ENCODE measurements around the gene MB21D2.

Gene MB21D2

DNA sequence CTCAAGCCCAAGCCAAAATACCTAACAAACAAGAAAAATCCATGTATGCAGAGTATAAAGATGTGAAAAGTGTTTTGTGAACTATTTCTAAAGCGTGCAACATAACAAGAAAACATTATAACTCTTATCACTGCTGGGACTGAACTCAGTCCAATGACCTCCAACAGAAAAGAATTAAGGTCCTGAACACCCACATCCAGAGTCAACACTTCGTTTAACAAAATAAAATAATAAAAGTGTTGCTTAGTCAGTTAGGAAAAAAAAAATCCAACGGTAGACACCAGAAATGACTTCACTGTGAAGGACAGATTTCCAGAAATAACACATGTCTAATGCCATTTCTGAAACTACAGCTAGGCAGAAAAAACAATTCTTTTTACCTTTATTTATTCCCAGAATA, 28.0 kb downstream of the MB21D2 start:
- DNase-seq: no peak

DNA sequence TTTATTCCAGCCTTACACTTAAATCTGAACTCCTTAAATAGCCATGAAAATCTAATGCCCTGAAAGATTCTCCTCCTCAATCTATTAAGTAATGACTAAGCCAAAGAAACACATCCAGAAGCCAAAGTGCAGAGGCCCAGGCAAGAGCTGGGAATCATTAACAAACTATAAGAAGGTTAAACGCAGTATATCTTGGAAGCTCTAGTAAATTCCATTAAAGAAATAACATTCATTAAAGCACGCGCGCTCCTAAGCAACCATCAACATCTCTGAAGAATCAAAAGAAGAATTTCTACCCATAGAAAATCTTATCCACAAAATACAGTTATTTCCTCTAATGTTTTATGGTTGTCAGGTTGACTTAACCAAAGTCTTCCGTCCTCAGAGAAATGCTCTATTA, 29.5 kb downstream of the MB21D2 start:
- DNase-seq: no peak

DNA sequence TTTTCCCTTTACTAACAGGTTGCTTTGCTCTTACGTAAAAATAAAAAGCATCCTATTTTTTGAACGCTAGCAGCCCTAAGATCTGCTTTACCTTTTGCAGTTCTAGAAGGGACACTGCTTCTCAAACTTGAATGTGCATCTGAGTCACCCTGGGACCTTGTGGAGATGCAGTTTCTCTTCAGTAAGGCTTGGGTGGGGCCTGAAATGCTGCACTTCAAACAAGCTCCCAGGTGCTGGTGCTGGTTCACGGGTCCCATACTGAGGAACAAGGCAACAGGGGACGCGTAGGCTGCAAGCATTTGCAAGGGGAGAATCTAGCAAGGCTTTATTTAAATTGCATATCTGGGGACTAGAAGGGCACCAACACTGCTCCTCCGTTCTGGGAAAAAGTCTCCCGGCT, 30.0 kb downstream of the MB21D2 start:
- DNase-seq: no peak

DNA sequence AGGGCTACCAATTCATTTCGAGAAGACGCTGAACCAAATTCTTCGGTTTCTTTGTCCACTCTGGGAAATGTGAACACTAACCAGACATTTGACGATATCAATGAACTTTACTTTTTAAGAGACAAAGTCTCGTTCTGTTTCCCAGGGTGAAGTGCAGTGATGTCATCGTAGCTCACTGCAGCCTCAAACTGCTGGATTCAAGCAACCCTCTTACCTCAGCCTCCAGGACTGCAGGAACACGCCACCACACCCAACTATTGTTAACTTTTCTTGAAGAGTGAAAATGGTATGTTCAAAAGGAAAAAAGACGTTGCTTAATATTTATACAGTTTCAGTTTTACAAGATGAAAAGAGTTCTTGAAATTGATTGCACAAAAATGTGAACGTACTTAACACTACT, 30.6 kb downstream of the MB21D2 start:
- peak; percentile 9 for DNase-seq

DNA sequence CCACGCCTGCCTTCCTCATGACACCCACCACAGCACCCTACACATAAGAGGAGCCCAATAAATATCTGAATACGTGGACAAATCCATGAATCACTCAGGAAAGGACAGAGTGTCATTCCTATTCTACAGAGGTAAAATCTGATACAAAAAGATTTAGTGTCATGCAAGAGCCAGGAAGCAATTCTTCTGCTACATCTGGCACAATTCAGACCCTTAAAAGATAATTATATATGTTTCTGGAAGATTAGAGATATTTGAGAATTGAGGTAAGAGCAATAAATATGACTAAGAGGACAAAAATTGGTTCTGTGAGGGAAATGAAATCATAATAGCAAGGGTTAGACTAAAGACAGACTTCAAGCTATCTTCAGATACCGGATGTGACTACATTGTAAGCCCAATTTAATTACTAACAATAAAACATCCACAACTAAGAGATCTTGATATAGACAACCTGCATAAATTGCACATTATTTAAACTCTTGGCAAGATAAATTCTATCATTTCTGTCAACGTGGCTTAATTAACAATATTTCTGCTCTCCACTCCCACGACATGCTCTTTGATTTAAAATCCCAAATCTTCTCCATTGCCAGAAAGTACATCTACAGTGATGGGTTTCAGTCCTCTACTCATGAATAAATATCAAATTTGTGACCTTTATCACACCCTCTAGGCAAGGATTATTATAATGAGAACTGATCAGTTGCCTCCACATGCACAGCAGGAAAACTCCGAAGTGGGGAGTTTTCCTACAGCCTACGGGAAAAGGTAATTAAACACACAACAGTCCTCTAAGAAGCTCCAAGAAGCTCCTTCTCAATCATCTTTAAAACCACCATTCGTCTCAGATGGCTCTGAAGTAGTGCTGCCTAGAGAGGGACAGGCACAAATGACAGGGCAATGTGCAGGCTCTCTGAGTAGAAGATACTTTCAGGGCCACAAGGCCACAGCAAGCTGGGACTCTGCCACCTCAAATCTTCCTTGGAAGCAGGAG, 32.6 kb downstream of the MB21D2 start:
- no peak for DNase-seq

DNA sequence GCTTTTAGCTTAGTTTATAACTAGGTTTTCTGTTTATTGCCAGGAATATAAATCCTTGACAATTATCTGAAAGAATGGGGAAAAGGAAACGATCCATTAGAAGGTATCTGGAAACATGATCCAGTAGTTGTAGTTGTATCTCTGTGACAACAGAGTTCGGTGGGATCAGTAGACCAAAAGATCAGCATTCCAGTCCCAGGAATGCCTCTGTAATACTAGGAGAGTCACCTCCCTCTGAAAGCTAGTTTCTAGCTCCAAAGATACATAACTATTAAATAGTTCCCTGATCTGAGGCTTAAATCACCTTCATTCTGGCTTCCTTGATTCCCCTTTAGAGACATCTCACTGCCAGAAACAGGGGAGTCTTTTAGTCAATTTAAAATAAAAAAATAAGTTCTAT, 34.1 kb downstream of the MB21D2 start:
- no peak for DNase-seq

DNA sequence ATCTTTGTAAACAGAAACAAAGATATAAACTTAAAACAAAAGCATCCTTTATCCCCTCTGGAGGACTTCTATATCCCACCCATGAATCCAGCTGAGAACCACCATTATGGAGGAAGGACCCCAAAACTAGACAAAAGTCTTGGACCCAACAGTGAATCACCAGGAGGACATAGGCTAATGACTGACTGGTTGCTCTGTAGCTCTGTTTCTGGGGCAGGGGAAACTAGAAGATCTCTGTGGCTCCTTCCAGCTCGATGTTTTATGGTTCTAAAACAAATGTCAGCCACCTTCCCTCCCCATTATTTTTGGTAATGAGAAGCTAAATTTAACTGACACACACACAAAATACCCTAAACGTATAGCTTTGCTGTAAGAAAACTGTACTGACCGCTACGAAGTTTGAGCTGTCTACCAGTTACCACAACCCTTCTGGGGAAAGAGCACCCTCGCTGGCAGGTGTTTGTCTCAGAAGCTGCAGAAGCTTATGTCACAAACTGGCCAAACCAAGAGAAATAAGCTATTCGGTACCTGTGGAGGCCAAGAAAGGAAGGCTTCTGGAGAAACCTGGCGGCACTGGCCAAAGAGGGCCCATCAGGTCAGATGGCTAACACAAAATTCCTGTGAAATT, 36.4 kb downstream of the MB21D2 start:
- DNase-seq: no peak

DNA sequence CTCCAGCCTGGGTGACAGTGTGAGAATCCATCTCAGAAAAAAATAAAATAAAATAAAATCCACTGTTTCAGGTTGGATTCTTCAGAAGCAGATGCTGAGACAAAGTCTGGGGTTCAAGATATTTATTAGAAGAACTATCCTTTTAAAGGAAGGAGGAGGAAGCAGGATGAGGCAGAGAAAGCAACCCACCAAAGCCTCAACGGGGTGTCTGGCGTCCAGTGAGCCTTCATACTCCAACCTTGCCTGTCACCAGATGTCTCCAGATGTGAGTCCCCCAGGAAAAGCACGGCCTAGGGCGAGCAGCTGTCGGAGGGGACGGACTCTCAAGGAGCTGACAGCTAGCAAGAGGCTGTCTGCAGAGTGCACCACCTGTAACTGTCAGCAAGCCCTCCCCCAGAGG, 37.3 kb downstream of the MB21D2 start:
- DNase-seq: no peak

DNA sequence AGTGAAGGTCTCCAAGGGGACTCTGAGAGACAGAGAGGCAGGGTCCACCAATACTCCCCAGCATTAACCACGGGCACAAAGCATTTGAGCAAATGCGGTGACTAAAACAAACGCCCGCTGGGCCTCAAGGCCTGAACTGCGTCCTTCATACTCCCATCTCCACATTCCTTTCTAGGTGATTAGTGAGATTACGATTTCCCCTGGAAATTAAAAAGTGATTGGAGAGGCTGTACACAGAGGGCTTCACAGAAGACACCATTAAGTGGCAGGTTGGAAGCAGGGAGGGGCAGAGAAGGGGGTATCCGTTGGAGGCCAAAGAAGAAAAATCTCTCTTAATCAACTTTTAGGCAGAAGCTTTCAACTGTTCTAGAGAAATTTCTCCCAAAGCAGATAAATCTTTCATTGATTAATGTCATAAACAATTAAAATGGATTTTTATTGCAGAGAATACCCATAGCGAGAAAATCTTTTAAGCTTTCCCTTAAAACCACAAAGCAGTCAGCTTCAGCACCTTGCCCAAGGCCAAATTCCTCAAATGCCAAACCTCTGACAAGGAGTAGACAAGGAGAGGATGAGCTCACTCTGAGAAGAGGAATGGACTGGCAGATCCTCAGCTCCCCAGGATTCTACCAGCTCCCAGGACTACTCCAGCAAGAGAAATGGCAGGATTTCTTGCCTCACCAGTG, 38.2 kb downstream of the MB21D2 start:
- no peak for DNase-seq

DNA sequence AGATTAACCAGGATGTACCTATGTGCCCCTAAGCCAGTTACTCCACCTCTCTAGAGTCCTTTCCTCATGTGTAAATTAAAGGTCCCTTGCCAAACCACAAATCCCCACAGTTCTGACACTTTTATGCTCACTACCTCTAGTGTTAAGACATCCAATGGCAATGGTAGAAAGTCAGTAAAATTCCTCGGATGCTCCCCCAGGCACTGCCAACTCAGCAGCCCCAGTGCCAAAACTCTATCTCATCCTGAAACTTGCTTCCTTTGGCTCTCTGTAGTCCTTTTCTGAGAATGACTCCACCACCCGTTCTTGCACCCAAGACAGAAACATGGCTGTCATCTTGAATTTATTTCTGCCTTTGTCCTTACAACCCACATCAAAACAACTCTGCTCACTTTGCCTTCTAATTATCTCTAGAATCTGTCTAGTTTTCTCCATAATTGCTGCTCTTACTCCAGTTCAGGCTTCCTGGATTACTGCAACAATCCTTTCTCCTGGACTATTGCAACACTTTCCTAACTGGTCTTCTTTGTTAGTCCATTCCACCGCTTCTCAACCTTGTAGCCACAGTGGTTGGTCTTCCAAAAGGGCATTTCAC, 41.6 kb downstream of the MB21D2 start:
- no peak for DNase-seq

DNA sequence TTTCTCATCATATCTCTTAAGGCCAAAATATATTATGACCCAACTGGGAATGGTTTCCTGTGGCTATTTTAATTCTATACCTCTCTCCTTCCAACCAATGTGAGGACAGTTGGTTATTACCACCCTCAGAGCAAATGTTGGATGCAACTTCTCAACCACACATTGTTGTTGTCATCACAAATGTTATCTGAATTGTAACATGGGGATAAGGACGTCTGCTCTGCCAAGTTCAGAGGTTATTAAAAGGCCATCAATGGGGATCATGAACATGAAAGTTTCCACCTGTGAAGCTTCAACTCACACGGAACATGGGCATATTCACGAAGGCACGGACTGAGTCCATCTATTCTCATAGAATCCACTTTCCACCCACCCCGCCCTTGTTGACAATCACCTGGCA, 46.8 kb downstream of the MB21D2 start:
- DNase-seq: no peak

DNA sequence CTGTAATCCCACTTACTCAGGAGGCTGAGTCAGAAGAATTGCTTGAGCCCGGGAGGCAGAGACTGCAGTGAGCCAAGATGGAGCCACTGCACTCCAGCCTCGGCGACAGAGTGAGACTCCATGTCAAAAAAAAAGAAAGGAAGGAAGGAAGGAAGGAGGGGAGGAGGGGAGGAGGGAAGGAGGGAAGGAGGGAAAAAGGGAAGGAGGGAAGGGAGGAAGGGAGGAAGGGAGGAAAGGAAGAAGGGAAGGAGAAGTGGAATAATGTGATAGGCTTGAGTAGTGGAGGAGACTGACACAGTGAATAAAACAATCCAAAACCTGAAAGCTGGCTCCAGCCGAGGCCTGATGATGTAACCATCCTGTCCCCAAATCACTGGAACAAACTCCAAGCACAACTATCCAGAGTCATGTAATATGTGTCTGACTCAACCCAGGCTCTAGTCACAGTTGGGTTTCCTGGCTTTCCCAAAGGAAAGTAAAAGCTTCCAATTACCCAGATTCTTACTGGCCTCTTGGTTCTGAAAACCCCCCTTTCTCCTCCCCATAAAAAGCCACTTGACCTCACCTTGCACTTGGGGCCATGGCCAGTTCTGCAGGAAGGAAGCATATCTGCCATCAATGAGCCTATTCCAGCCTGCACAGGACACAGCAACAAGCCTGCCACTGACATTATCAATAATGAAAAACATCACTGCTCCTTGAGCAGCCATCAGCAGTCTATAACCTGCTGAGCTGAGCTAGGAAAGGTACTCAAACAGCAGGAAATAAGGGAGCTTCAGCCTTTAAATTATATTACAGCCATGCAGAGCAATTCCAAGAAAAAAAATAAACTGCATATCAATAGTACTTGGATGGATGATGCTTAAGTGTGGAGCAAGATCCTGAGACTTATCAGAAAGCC, 48.3 kb downstream of the MB21D2 start:
- DNase-seq: no peak

DNA sequence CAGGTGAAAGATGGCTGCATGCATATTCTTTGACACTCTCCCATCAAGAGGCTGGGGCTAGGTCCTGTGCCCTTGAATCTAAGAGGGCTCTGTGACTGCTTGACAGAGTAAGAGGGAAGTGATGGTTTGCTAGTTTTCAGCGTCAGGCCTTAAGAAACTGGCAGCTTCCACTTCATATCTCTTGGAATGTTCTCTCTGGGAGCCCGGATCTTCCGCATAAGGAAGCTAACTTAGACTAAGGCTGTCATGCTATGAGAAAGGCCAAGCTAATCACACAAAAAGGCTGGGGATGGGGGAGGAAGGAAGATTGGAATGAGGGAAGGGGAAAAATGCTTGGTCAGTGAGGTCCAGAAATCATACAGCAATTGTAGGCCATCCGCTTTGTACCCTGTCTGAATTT, 50.0 kb downstream of the MB21D2 start:
- DNase-seq: no peak

DNA sequence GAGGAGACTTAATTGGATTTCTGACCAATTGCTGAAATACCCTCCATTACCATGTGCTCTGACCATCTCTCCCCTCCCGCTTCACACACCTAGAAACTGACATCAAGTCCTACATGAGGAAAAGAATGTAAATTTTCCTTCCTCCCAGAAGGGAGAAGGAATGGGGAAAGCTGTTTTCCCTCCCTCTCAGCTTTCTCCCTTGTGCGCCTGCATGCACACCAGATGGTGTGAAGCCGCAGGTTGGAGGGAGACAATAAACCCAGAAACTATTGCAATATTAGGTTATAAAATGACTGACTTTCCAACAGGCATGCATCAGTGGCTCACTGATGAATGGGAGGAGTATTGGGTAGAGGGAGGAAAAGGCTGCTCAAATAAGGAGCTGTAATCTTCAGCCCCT, 50.9 kb downstream of the MB21D2 start:
- no peak for DNase-seq

DNA sequence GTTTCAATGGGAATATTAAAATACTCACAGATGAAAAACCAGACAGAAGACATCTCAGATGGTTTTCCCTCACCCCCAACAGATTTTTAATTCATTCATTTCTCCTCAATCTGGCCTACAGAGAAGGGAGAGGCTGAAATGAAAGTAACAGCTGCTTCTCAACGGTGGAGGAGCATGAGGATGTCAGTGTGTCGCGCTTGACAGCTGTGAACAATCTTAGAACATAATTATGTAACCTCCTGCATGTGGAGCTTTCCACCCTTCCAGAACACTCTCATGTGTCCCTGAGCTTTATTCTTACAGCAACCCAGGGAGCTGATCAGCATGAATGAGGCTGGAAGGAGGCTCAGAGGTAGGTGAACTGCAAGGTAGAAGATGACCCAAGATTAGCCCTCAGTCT, 52.7 kb downstream of the MB21D2 start:
- DNase-seq: no peak

DNA sequence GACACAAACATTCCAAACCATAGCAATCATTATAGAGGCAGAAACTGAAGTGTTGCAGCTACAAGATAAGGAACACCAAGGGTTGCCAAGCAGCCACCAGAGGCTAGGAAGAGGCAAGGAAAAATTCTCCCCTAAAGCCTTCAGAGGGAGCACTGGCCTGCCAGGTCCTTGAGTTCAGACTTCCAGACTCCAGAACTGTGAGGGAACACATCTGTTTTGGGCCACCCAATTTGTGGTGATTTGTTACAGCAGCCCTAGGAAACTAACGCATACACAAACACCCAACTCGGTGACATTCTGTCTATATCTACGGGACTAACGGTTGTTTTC, 54.6 kb downstream of the MB21D2 start:
- DNase-seq: no peak

DNA sequence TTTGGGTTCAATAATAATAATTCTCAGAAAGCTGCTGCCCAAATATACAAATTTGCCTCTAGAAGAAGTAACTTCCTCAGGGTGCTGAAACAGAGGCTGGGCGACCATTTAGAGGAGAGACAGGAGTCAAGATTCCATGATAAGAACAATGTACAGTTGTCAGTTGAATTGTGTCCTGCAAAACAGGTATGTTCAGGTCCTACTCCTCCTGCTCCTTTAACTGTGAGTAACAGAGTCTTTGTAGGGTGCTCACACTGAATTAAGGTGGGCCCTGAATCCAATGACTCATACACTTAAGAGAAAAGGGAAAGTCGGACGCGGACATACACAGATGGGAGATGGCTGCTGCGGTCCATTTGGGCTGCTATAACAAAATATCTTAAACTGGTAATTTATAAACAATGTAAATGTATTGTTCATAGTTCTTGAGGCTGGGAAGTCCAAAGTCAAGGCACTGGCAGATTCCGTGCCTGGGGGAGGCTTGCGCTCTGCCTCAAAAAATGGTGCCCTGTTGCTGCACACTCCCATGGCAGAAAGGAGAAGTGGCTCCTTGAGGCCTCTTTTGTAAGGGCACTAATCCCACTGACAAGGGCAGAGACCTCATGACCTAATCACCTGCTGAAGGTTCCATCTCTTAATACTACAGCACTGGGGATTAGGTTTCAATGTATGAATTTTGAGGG, 55.1 kb downstream of the MB21D2 start:
- DNase-seq: no peak

DNA sequence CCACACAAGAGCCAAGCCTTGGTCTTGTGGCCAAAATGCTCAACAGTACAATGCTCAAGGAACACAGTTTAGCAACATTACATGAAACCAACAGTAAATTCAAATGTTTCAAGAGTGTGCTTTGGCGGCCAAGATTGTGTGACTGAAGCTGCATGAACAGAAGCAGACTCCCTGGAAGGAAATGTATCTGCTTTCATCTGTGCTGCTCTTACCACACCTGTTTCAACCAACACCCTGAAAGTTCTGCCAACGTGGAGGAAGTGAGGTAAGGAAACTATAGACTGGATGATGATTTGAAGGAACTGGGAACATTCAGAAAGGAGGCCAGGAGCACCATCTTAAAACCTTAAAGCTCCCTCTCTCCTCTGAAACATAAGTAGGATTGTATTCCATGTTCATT, 55.7 kb downstream of the MB21D2 start:
- no peak for DNase-seq

DNA sequence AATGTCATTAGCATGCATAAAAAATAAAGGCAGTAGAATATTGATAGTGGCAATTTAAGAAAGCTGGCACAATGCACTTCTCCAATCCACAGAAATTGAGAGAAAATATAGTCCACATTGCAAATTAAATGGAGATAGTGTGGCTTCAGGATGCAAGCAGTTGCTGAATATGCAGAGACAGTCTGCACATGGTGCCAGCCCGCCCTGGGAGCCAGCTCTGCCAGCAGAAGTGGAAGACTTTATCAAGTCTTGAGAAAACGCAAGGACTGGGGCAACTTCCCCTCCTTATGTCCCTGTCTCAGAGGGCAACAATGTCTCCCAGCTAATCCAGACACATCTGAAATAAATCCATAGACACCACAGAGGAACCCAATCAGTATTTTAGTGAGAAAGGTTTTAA, 57.2 kb downstream of the MB21D2 start:
- DNase-seq: no peak

DNA sequence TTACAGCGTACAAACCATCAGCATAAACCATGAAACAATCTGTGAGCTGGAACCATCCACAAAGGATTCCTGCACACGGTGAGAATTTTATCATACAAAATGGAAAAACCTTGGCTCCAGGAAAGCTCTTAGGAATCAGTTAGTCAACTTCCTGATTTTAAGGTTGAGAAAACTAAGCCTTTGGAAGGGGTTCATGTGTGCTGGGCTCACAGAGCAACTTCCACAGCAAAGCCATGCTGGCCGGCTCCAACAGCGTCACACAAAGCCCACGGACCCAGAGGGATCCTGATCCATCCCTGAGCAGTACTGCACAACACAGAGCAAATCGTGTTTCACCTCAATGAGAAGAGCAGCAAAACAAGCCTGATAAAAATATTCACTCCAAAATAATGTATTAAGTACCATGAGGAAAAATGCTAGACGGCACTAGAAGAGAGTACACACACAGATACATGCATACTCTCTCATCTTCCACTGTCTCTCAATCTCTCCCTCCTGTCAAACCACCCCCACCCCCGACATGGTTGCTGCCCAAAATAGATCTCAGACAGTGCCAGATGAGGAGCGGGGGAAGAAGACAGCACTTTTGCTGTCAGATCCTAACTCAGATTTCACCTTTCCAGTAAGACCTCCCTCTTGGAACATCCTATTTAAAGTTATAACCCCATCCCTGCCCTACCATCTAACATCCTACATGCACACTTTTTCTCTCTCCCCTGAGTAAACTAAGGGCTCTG, 58.6 kb downstream of the MB21D2 start:
- DNase-seq: no peak

DNA sequence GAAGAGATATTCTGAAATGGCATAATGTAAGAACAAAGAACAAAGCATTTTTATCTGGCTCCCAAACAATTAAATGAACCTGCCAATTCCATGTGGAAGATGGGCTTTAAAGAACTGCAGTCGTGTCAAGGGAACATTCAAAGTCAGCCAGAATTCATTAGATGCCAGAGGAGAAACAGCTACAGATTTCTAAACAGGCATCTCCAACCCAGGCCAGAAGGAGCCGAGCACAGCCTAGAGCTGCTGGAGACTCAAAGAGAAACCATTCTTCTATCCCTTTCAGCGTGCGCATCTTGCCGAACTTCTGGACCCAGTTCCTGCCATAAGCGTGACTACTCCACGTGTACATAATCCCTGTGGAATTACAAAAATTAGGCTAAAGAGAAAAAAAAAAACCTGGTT, 60.4 kb downstream of the MB21D2 start:
- DNase-seq: no peak

All from stimulated activated CD4-positive, alpha-beta T cell treated with anti-CD3 and anti-CD28 coated beads, Interleukin-1b, Interleukin-23, amount 100 ng/mL, for 48 hours (primary cell).